C4-2B (cell line): ENCODE data around the gene SLC24A3.

Experiments used
- H3K27ac ChIP-seq: fragments of 450-650 bp; 2 replicates; pipeline ENCODE4 v1.5.1; 2017
- CTCF ChIP-seq: fragments of 450-650 bp; conservative IDR thresholded peaks from 2 replicates; pipeline ENCODE4 v1.5.1; 2017; ENCODE audit warnings: mild to moderate bottlenecking
- ZFX ChIP-seq: fragments of 450-650 bp; IDR thresholded peaks from 2 replicates; pipeline ENCODE4 v1.6.1; 2017

The SLC24A3 gene

DNA sequence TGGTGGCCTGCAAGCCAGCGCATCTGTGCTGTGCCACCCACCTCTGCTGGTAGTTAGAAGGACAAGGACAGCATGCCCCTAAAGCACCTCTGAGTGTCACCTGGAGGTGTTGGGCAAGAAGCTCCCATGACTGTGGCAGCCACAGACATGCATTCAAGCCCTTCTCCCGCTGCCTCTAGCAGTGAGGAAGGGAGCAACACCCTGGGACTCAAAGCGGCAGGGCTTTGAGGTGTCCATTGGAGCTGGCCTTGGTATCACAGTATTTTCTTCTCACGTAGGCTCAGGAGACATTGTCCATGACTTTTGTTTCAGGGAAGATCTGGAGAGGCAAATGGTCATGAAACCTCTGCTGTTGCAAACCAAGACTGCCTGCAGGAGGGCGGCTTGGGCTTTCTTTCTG lies 404.8 kb downstream of the SLC24A3 start:
- TF ChIP-seq ZFX = no peak
- TF ChIP-seq CTCF = no peak
- no peak overlapping the region for H3K27ac ChIP-seq

GRCh38 chr20:19618711-19619110 lies 406.3 kb downstream of the SLC24A3 start:
- H3K27ac ChIP-seq = no peak overlapping the region
- TF ChIP-seq CTCF (no peak), ZFX (no peak)

GRCh38 chr20:19619904-19620430 lies 407.5 kb downstream of the SLC24A3 start:
- TF ChIP-seq CTCF (no peak), ZFX (no peak)
- no peak overlapping the region for H3K27ac ChIP-seq

DNA sequence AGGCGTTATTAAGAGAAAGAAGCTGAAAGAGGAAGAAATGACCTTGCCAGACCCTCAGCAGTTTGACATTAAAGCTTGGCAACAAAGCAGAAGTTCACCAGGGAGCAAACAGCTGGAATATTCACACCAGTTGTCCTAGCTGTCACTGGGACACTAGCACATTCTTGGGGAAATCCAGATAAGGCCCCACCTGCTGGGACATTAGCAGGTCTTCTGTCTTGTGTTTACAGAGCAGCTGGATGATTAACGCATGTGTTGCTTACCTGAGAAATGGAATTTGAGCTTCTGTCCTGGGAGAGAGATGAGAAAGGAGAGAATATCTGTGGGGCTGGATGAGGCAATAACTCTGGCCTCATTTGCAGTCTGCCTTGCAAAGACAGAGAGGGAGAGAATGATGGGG lies 408.0 kb downstream of the SLC24A3 start:
- TF ChIP-seq CTCF (no peak), ZFX (no peak)
- H3K27ac ChIP-seq = no peak overlapping the region

DNA sequence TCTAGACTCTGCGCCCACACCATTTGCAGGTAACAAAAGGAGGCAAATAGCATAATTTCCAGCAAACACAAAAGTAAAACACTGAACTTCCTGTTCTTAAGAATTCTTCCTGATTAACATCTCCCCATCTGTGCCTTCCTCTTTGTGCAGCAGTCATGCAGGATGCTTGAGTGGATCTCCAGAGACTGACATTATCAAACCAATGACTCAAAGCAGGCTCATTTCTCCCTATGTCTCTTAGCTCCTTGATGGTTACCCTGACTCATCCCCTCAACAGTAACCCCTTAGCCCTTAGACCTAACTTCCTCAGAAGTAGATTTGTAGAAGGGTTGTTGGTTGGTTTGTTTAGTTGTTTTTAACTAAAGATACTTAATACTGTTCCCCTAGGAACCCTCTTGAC lies 408.6 kb downstream of the SLC24A3 start:
- TF ChIP-seq CTCF (no peak), ZFX (no peak)
- H3K27ac ChIP-seq = no peak overlapping the region

- TF ChIP-seq ZFX = no peak
- TF ChIP-seq CTCF = no peak
- no peak overlapping the region for H3K27ac ChIP-seq
Observed at GRCh38 chr20:19624221-19624965, 412.0 kb downstream of the SLC24A3 start.

DNA sequence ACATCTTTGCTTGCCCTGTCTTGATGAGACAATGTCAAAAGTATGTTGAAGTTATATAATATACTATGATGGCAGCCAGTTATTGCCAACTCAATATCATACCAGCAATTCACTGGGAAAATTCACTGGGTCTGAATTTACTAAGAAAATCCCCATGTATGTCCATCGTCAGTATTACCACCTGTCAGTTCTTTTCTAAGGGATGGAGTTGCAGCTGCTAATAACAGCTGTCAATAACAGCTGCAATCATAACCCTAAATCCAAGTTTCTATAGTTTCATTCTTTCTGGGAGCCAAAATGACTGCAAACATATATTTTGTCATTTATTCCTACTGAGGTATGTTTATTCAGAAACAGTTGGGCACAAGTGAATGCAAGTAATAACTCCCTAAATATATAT lies 413.0 kb downstream of the SLC24A3 start:
- no peak for TF ChIP-seq ZFX
- TF ChIP-seq CTCF = no peak
- no peak overlapping the region for H3K27ac ChIP-seq
